Measurements from ENCODE around the gene DHTKD1. TPM values are rescaled to one million over a fixed set of nuclear protein-coding genes. Genes with fewer than 3 reads are reported as not detected.
"Not testable (repeated sequence)": the region's sequence is repeated elsewhere in the genome, so short reads cannot be mapped to it uniquely, and the experiment has no call there.

DHTKD1 gene
- total RNA-seq, 4 donors from 2014 or later, result 14.8 to 32.2 (median 20.2) TPM

DNA sequence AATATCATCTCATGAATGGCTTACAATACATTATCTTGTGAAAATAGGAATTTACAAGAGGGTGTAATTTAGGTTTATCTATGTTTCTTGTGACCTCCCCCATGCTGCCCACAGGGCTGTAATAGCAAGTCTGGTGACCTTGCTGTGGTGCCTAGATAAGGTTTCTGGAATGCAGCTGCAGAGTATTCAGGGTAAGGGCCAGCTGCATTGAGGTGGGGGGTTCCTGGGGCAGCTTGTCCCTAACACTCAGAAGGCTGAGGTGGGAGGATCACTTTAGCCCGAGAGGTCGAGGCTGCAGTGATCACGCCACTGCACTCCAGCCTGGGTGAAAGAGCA lies 5.3 kb upstream of the DHTKD1 start:
- no peak for ATAC-seq
- Histone ChIP-seq H3K27me3 (no peaks in the 10 kb centered on the region), H3K36me3 (no peaks in the 10 kb centered on the region), H3K4me3 (no peak overlapping the region), H3K4me1 (peaks cover 0 to 3% (median 0%) of the 10 kb centered on the region in 3 donors), H3K9me3 (no peaks in the 10 kb centered on the region), H3K27ac (no peak overlapping the region)
- WGBS, 2 donors (ENCODE audit: low coverage in 1 of 2), result 67% methylated on average over 2 of the region's 3 CpGs; no CpG with 5 or more reads in 1 of the 2 donors
- TF ChIP-seq POLR2A (IDR thresholded peaks at IDR 0.05) (no peak), POLR2AphosphoS5 (IDR thresholded peaks at IDR 0.05) (no peak), EP300 (IDR thresholded peaks at IDR 0.05) (no peak)
- TF ChIP-seq, protein P1, sequence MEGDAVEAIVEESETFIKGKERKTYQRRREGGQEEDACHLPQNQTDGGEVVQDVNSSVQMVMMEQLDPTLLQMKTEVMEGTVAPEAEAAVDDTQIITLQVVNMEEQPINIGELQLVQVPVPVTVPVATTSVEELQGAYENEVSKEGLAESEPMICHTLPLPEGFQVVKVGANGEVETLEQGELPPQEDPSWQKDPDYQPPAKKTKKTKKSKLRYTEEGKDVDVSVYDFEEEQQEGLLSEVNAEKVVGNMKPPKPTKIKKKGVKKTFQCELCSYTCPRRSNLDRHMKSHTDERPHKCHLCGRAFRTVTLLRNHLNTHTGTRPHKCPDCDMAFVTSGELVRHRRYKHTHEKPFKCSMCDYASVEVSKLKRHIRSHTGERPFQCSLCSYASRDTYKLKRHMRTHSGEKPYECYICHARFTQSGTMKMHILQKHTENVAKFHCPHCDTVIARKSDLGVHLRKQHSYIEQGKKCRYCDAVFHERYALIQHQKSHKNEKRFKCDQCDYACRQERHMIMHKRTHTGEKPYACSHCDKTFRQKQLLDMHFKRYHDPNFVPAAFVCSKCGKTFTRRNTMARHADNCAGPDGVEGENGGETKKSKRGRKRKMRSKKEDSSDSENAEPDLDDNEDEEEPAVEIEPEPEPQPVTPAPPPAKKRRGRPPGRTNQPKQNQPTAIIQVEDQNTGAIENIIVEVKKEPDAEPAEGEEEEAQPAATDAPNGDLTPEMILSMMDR (IDR thresholded peaks at IDR 0.05), result no peak

DNA sequence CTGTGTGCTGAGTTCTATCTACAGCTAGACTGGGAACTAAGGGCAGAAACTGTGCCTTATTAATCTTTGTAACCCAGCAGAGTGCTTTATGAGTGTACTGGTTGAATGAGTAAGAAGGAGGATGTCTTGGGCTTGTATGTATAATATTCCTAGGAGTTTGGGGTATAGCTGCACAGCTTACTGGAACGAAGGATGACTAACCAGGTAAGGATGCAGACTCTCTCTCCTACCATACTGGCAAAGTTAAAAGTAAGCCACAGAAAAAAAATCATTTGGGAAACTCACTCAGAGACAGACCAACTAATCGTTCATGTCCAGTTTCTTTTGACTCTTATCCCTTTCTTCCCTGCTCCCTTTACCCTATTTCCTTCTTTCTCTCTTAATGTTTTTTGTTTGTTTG lies 1.4 kb upstream of the DHTKD1 start:
- no peak for ATAC-seq
- Histone ChIP-seq H3K4me1 (peaks cover 0 to 19% (median 3%) of the 10 kb centered on the region in 3 donors), H3K36me3 (no peaks in the 10 kb centered on the region), H3K27ac (no peak overlapping the region), H3K27me3 (no peaks in the 10 kb centered on the region), H3K9me3 (no peaks in the 10 kb centered on the region), H3K4me3 (no peak overlapping the region)
- WGBS, 2 donors (ENCODE audit: low coverage in 1 of 2), result 71 to 74% methylated on average over 2 of the region's 2 CpGs
- TF ChIP-seq POLR2AphosphoS5 (IDR thresholded peaks at IDR 0.05) (no peak), POLR2A (IDR thresholded peaks at IDR 0.05) (no peak), EP300 (IDR thresholded peaks at IDR 0.05) (no peak)
- TF ChIP-seq, protein P1 (IDR thresholded peaks at IDR 0.05), result no peak

DNA sequence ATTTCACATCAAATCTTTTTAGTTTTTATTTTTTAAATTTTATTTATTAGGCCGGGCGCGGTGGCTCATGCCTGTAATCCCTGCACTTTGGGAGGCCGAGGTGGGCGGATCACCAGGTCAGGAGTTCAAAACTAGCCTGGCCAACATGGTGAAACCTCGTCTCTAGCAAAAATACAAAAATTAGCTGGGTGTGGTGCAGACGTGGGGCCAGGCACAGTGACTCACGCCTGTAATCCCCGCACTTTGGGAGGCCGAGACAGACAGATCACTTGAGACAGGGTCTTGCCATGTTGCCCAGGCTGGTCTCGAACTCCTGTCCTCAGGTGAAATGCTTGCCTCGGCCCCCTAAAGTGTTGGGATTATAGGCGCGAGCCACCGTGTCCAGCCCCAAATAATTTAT lies 2.7 kb downstream of the DHTKD1 start:
- ATAC-seq, H3K27ac ChIP-seq, H3K9me3 ChIP-seq, H3K27me3 ChIP-seq, H3K36me3 ChIP-seq, H3K4me3 ChIP-seq: not testable (repeated sequence)
- 93 to 97% methylated on average over 8 to 13 of the region's 15 CpGs for WGBS, 2 donors (ENCODE audit: low coverage in 1 of 2)
- H3K4me1 ChIP-seq, result peaks cover 0 to 19% (median 3%) of the 10 kb centered on the region in 3 donors

DNA sequence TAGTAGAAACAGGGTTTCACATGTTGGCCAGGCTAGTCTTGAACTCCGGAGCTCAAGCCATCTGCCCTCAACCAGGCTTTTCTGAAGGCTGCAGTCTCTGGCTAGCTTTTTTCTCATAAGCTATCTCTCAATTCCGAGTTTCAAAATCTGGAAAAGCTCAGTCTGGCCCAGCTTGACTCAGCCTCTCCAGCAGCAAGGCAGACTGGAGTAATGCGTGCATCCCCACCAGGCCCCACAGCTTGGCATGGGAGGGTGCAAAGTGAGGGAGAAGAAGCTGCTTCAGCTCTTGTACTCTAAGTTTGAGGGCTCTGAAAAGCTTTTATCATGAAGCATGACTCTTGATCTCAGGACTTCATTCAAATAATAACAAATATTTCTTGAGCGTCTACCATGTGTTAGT lies 4.8 kb downstream of the DHTKD1 start:
- TF ChIP-seq, protein P1 (IDR thresholded peaks at IDR 0.05), result no peak
- H3K36me3 ChIP-seq, result no peaks in the 10 kb centered on the region
- ATAC-seq, result no peak
- H3K4me1 ChIP-seq, result peaks cover 0 to 16% (median 3%) of the 10 kb centered on the region in 3 donors
- H3K27me3 ChIP-seq, result no peaks in the 10 kb centered on the region
- H3K27ac ChIP-seq, result no peak overlapping the region
- H3K9me3 ChIP-seq, result no peaks in the 10 kb centered on the region
- H3K4me3 ChIP-seq, result no peak overlapping the region
- WGBS, 2 donors (ENCODE audit: low coverage in 1 of 2), result 75 to 81% methylated on average over 1 to 3 of the region's 4 CpGs

DNA sequence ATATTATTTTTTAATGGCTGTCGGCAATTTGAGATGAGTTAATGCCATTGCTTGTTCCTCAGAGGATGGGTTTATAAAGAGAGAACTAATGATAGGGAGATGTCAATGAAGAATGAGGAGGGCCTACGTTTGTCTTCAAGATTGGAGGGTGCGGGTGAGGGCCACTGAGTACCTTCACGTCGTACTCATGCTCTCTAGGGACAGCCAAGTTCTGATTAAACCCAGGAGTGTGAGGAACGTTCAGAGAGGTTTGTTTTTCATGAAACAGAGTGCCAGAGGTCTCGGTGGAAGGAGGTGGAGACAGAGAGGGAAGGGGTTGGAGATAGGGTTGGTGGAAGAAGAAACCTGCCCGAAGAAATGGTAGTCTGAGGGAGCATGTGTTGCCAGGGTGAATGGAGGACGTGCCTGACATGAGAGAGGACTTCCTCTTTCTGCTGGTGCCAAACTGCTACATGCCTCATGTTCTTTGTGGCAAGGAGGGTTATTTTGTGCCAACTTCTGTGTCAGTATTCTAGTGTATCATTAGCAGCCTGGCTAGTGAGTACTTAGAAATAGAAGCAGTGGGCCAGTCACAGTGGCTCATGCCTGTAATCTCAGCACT lies 8.9 kb downstream of the DHTKD1 start:
- H3K4me3 ChIP-seq, result no peak overlapping the region
- H3K27me3 ChIP-seq, result no peaks in the 10 kb centered on the region
- peaks cover 0 to 15% of the 10 kb centered on the region in 2 donors for H3K36me3 ChIP-seq
- H3K27ac ChIP-seq, result no peak overlapping the region
- no peak for ATAC-seq
- no peaks in the 10 kb centered on the region for H3K4me1 ChIP-seq
- WGBS, 2 donors (ENCODE audit: low coverage in 1 of 2), result 65 to 68% methylated on average over 8 of the region's 9 CpGs
- H3K9me3 ChIP-seq, result no peaks in the 10 kb centered on the region
- no peak for TF ChIP-seq POLR2AphosphoS5 (IDR thresholded peaks at IDR 0.05)
- no peak for TF ChIP-seq EP300 (IDR thresholded peaks at IDR 0.05)
- TF ChIP-seq, protein P1 (IDR thresholded peaks at IDR 0.05), result no peak
- TF ChIP-seq POLR2A (IDR thresholded peaks at IDR 0.05), result no peak
